Mammary epithelial cell (primary cell): ENCODE results near the gene ZNF768.

Experiments
- CTCF ChIP-seq, 2 donors: IDR thresholded peaks in 1 of 2; conservative IDR thresholded peaks in 1 of 2; 2 replicates each; pipeline ENCODE4 v1.5.1; 2011 to 2012; ENCODE audit warnings: inconsistent platforms in 2 of 2, low read length in 2 of 2, mild to moderate bottlenecking in 2 of 2, control low read depth in 1 of 2, low read depth in 1 of 2; ENCODE audit not compliant: insufficient read depth in 1 of 2; ENCODE audit errors: extremely low read depth in 1 of 2
- EZH2 ChIP-seq: IDR thresholded peaks from 2 replicates; pipeline ENCODE4 v1.6.1; 2012; ENCODE audit warnings: low read length, inconsistent platforms, borderline replicate concordance

GRCh38 chr16:30493941-30494488 is 32.4 kb downstream of the ZNF768 start:
- no peak for TF ChIP-seq CTCF (conservative IDR thresholded peaks at IDR 0.05 in 1 of 2, IDR thresholded peaks at IDR 0.05 in 1 of 2; ENCODE audit: extremely low read depth in 1 of 2, insufficient read depth in 1 of 2, low read depth in 1 of 2, low read length in 2 of 2)
- TF ChIP-seq EZH2: no peak
